GM10248 (cell line): ENCODE results near the gene GPR153.

Source experiments
- CTCF ChIA-PET: fragments of 300-600 bp; sonication (Branson Sonifier 250); formaldehyde crosslinking; extraction: SDS; loops from one replicate; lab custom pipeline; 2021; ENCODE audit warnings: antibody characterized with exemption; lab: Yijun Ruan, JAX
- POLR2A ChIA-PET: fragments of 350-650 bp; sonication (Branson Sonifier 250); formaldehyde crosslinking; extraction: SDS; loops from one replicate; lab custom pipeline; 2020; ENCODE audit warnings: antibody characterized with exemption; lab: Yijun Ruan, JAX
- DNase-seq: peaks from one replicate; pipeline ENCODE4 v3.0.0; 2012; ENCODE audit errors: extremely low spot score
- TF ChIP-seq, protein P1 (sequence below): IDR thresholded peaks from 2 replicates; pipeline ENCODE4 v1.5.1; 2012; ENCODE audit warnings: mild to moderate bottlenecking, low read depth; ENCODE audit errors: extremely low read depth, missing control alignments, control extremely low read depth

GPR153 gene

GRCh38 chr1:6245086-6245868 is 15.6 kb downstream of the GPR153 start:
- TF ChIP-seq, protein P1, sequence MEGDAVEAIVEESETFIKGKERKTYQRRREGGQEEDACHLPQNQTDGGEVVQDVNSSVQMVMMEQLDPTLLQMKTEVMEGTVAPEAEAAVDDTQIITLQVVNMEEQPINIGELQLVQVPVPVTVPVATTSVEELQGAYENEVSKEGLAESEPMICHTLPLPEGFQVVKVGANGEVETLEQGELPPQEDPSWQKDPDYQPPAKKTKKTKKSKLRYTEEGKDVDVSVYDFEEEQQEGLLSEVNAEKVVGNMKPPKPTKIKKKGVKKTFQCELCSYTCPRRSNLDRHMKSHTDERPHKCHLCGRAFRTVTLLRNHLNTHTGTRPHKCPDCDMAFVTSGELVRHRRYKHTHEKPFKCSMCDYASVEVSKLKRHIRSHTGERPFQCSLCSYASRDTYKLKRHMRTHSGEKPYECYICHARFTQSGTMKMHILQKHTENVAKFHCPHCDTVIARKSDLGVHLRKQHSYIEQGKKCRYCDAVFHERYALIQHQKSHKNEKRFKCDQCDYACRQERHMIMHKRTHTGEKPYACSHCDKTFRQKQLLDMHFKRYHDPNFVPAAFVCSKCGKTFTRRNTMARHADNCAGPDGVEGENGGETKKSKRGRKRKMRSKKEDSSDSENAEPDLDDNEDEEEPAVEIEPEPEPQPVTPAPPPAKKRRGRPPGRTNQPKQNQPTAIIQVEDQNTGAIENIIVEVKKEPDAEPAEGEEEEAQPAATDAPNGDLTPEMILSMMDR, result peak; percentile 83
- ChIA-PET POLR2A (interaction anchor here (0.6 kb wide), 1 partner anchor 134 kb away, joined by 6 read pairs; no protein-coding TSS in a partner anchor), CTCF (interaction anchor here (0.5 to 9.6 kb wide), 32 partner anchors 7 to 202 kb away, joined by 3 to 272 read pairs (median 6); partner anchors contain the start of genes GPR153, ICMT and RNF207)
- DNase-seq, result peak; percentile 90

DNA sequence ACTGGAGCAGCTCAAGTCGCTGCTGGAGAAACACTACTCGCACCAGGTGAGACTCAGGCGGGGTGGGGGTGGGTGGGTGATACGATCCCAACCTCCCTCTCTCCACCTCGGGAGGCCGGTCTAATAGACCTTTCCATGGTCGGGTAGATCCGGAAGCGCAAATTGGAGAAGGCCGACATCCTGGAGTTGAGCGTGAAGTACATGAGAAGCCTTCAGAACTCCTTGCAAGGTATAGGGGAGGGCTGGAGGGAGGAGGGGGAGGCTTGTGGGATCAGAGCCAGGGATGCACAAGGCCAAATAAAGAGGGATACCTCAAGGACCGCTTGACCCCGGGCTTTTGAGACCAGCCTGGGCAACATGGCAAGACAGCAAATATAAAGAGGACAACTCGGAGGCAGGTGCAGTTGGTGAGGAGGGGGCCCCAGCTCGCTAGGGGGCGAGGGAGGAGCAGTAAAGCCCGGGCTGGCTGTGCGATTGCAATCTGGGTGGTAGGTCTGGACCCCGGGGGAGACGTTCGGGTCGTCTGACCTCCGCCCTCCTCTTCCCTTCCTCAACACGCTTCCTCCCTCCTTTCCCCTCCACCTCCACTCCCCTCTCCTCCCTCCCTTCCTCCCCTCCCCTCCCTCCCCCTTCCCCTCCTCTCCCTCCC is 16.4 kb downstream of the GPR153 start:
- DNase-seq, result no peak
- TF ChIP-seq, protein P1, result no peak
- ChIA-PET CTCF (interaction anchor here (0.5 to 9.6 kb wide), 18 partner anchors 9 to 201 kb away, joined by 3 to 272 read pairs (median 6); partner anchors contain the start of genes GPR153, ICMT and RNF207), POLR2A (interaction anchor here (0.7 kb wide), 1 partner anchor 573 kb away, joined by 3 read pairs; no protein-coding TSS in a partner anchor)

DNA sequence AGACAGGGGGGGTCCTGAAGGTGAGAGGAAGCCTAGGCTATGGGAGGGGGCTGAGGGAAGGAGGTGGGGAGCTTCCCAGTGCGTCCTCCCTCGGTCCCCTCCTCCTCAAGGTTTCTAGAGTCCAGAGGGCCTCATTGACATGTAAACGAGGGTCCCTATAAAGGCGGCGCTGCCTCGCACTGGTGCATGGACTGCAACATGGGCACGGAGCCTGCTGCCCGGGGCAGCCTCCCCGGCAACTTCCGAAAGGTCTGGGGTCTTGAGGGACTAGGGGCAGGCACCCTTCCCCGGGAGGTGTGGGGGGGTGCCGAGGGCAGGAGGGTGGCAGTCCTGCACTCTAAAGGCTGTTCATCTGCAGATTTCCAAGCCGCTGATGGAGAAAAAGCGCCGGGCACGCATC is 16.9 kb downstream of the GPR153 start, which contains the start of gene HES3:
TSS of gene HES3 (plus strand) at position 187 of the 400 bp plus-strand sequence. CDS start at position 374, 187 bp downstream.
- DNase-seq, result no peak
- CTCF ChIA-PET, result interaction anchor here (0.9 to 9.6 kb wide), 7 partner anchors 37 to 162 kb away, joined by 3 to 272 read pairs (median 6); partner anchors contain the start of gene RNF207
- TF ChIP-seq, protein P1, result no peak
- POLR2A ChIA-PET, result interaction anchor here (0.7 kb wide), 1 partner anchor 574 kb away, joined by 3 read pairs; no protein-coding TSS in a partner anchor

DNA sequence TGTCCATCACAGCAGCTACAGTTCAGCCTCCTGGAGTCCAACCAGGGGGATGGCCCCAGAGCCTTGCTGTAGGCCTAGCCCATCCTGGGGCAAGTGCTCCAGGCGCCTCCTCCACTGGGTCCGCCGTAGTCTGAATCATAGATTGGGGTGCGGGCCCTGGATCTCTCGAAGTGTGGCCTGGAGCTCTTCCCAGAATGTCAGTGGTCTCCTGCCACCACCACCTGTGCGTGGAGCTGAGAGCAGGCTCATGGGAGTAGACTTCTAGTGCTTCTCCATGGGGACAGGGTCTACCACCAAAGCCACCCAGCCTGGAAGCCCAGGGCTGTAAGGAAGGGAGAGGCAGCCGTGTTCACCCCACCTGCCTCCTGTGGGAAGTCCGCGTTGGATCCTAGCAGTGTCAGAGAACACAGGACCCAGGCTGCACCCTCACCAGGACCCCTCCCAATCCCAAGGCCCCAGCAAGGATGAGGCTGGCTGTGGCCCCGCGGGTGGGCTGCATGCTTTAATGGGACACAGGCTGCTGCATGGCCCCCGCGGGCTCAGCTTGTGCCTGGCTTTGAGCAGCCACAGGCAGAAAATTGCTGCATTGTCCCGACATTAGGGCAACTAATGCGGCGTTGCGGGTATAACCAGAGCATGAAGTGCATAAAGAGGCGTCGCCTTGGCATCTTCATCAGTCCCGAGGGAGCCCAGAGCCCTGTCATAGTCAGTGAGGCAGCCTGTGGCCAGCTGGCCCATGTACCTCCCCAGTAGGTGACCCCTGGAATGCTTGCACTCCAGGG is 17.7 kb downstream of the GPR153 start:
- ChIA-PET POLR2A (no interaction called here), CTCF (interaction anchor here (1.0 to 4.9 kb wide), 7 partner anchors 13 to 195 kb away, joined by 3 to 30 read pairs (median 5); no protein-coding TSS in a partner anchor)
- TF ChIP-seq, protein P1, result no peak

DNA sequence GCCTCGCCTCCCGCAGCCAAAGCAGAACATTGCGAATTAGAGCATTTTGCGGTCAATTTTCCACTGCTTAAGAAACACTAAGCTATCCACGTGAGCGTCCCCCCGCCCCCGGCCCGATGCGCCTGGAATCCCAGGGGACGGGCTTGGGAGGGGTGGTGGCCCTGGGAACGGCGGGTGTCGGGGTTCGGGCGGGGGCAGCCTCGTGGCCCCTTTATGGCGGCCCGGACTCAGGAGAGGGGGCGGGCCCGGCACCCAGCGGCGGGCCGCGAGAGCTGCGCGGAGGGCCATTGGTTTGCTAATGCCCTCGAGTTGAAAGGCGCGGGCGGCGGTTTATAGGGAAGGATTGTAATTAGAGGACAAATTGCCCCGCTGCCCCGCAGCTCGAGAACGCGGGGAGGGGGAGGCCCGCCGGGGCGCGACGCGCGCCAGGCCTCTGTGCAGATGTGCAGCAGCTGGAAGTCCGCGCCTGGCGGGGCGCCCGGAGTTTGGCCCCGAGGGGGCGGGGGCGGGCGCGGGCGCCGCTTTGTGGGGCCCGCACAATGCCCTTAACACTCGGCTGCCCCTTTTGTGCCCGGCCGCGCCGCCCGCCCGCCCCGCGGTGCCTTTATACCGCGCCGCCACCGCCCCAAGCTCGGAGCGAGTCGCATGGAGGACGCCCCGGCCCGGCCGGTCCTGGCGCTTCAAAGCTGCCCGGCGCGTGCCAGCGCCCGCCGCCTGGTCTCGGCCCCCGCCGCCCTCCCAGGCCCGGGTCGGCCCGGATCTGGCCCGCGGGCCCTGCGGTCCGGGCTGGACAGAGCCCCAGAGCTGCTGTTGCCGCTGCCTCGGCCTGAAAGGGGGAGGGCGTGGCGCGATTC is 18.8 kb downstream of the GPR153 start:
- no peak for DNase-seq
- POLR2A ChIA-PET, result no interaction called here
- TF ChIP-seq, protein P1, result no peak
- CTCF ChIA-PET, result interaction anchor here (0.9 to 1.6 kb wide), 8 partner anchors 12 to 196 kb away, joined by 3 to 6 read pairs (median 5); partner anchors contain the start of gene RNF207

More for the DNA sequence above, 17.7 kb downstream of the GPR153 start:
- DNase-seq, result no peak
